Measurements from ENCODE around the gene ZNF184. TPM values are rescaled to one million over a fixed set of nuclear protein-coding genes. Genes with fewer than 3 reads are reported as not detected.

The ZNF184 gene
- total RNA-seq, 2 experiments from 2014 or later, result 19.6 to 21.1 TPM

- H3K4me3 Mint-ChIP-seq, result no peak overlapping the region
Observed at GRCh38 chr6:27500177-27500576, 27.3 kb upstream of the ZNF184 start.

GRCh38 chr6:27495386-27496135, 22.7 kb upstream of the ZNF184 start:
- peaks cover 14% of the 10 kb centered on the region for H3K4me1 ChIP-seq (ENCODE audit: insufficient read depth, low read length)
- H3K27me3 Mint-ChIP-seq, result peaks cover 67% of the 10 kb centered on the region
- CTCF ChIA-PET, result interaction anchor here (1.0 kb wide), 1 partner anchor 257 kb away, joined by 3 read pairs; no protein-coding TSS in a partner anchor
- peaks cover 2% of the 10 kb centered on the region for H3K9me3 Mint-ChIP-seq
- peak overlapping the region; percentile 50 for H3K4me3 Mint-ChIP-seq
- H3K36me3 Mint-ChIP-seq (ENCODE audit: low read depth), result no peaks in the 10 kb centered on the region
- peaks cover 7 to 12% of the 10 kb centered on the region in 2 experiments for H3K9me3 ChIP-seq (ENCODE audit: control insufficient read depth in 1 of 2, insufficient read depth in 1 of 2, low read length in 2 of 2)
- POLR2A ChIA-PET, result interaction anchor here (2.3 kb wide), 1 partner anchor 16 kb away, joined by 9 read pairs; no protein-coding TSS in a partner anchor
- H3K4me3 ChIP-seq (ENCODE audit: low read length), result peak overlapping the region; percentile 6
- peaks cover 28 to 45% of the 10 kb centered on the region in 2 experiments for H3K27me3 ChIP-seq (ENCODE audit: control insufficient read depth in 1 of 2, insufficient read depth in 2 of 2, low read length in 2 of 2)
- H3K27ac Mint-ChIP-seq, result no peak overlapping the region
- peaks cover 19% of the 10 kb centered on the region for H3K4me1 Mint-ChIP-seq (ENCODE audit: low read depth)
- ATAC-seq (ENCODE audit: poor library complexity) (no peak), DNase-seq (peak in 3 of 14 experiments; percentile 32 to 51 (median 50))
- H3K36me3 ChIP-seq (ENCODE audit: insufficient read depth, low read length), result no peaks in the 10 kb centered on the region
- TF ChIP-seq CTCF (IDR thresholded peaks at IDR 0.05), result no peak
- no peak overlapping the region for H3K27ac ChIP-seq (ENCODE audit: low read depth in 1 of 2, low read length in 2 of 2)
- intact Hi-C loops (cut with DNase I, micrococcal nuclease), result no loop called here

More at GRCh38 chr6:27500177-27500576, 27.3 kb upstream of the ZNF184 start:
- no peaks in the 10 kb centered on the region for H3K36me3 ChIP-seq (ENCODE audit: insufficient read depth, low read length)
- DNase-seq (no peak), ATAC-seq (ENCODE audit: poor library complexity) (no peak)
- peaks cover 2 to 11% of the 10 kb centered on the region in 2 experiments for H3K9me3 ChIP-seq (ENCODE audit: control insufficient read depth in 1 of 2, insufficient read depth in 1 of 2, low read length in 2 of 2)
- H3K27me3 ChIP-seq (ENCODE audit: control insufficient read depth in 1 of 2, insufficient read depth in 2 of 2, low read length in 2 of 2), result peaks cover 16 to 31% of the 10 kb centered on the region in 2 experiments
- H3K27ac Mint-ChIP-seq, result no peak overlapping the region
- peaks cover 2% of the 10 kb centered on the region for H3K9me3 Mint-ChIP-seq
- ChIA-PET CTCF (no interaction called here), POLR2A (interaction anchor here (1.5 kb wide), 1 partner anchor 21 kb away, joined by 5 read pairs; no protein-coding TSS in a partner anchor)
- H3K27ac ChIP-seq (ENCODE audit: low read depth in 1 of 2, low read length in 2 of 2), result no peak overlapping the region
- peaks cover 50% of the 10 kb centered on the region for H3K4me1 Mint-ChIP-seq (ENCODE audit: low read depth)
- TF ChIP-seq CTCF (IDR thresholded peaks at IDR 0.05), result no peak
- intact Hi-C loops (cut with DNase I, micrococcal nuclease), result loop anchor here in 1 of 2 experiments (5.0 kb wide), 1 partner anchor 402 kb away; no protein-coding TSS in a partner anchor
- peaks cover 25% of the 10 kb centered on the region for H3K4me1 ChIP-seq (ENCODE audit: insufficient read depth, low read length)
- peaks cover 20% of the 10 kb centered on the region for H3K36me3 Mint-ChIP-seq (ENCODE audit: low read depth)
- no peak overlapping the region for H3K4me3 ChIP-seq (ENCODE audit: low read length)
- H3K27me3 Mint-ChIP-seq, result peaks cover 48% of the 10 kb centered on the region

GRCh38 chr6:27494987-27495385, 22.1 kb upstream of the ZNF184 start:
- POLR2A ChIA-PET, result interaction anchor here (2.3 kb wide), 1 partner anchor 15 kb away, joined by 9 read pairs; no protein-coding TSS in a partner anchor
- Mint-ChIP-seq H3K36me3 (ENCODE audit: low read depth) (no peaks in the 10 kb centered on the region), H3K27me3 (peaks cover 67% of the 10 kb centered on the region), H3K9me3 (peaks cover 2% of the 10 kb centered on the region), H3K4me1 (ENCODE audit: low read depth) (peaks cover 19% of the 10 kb centered on the region), H3K27ac (no peak overlapping the region), H3K4me3 (peak overlapping the region; percentile 21)
- Histone ChIP-seq H3K27ac (ENCODE audit: low read depth in 1 of 2, low read length in 2 of 2) (no peak overlapping the region), H3K4me3 (ENCODE audit: low read length) (no peak overlapping the region), H3K27me3 (ENCODE audit: control insufficient read depth in 1 of 2, insufficient read depth in 2 of 2, low read length in 2 of 2) (peaks cover 28 to 40% of the 10 kb centered on the region in 2 experiments), H3K36me3 (ENCODE audit: insufficient read depth, low read length) (no peaks in the 10 kb centered on the region), H3K9me3 (ENCODE audit: control insufficient read depth in 1 of 2, insufficient read depth in 1 of 2, low read length in 2 of 2) (peaks cover 7 to 12% of the 10 kb centered on the region in 2 experiments), H3K4me1 (ENCODE audit: insufficient read depth, low read length) (peaks cover 14% of the 10 kb centered on the region)
- no peak for TF ChIP-seq CTCF (IDR thresholded peaks at IDR 0.05)
- DNase-seq, result no peak
- intact Hi-C loops (cut with DNase I, micrococcal nuclease), result no loop called here
- no peak for ATAC-seq (ENCODE audit: poor library complexity)
- CTCF ChIA-PET, result interaction anchor here (0.7 kb wide), 1 partner anchor 230 kb away, joined by 3 read pairs; no protein-coding TSS in a partner anchor

Measured in CD4-positive, alpha-beta T cell (primary cell).